DOHH2 (cell line): Measurements from ENCODE around the gene RUNX2.

ENCODE experiments used
- CTCF ChIP-seq: fragments of 200-600 bp; sonication (generic); IDR thresholded peaks from one replicate; pipeline ENCODE4 v1.5.1; 2014; ENCODE audit warnings: antibody characterized with exemption, mild to moderate bottlenecking, low read depth, low read length; ENCODE audit not compliant: poor library complexity, severe bottlenecking
- EZH2phosphoT487 ChIP-seq: fragments of 200-600 bp; sonication (generic); IDR thresholded peaks from 2 replicates; pipeline ENCODE4 v1.6.1; 2017; ENCODE audit warnings: borderline replicate concordance, mild to moderate bottlenecking, antibody characterized with exemption, low read length, moderate library complexity, mixed read lengths

- TF ChIP-seq CTCF (no peak), EZH2phosphoT487 (no peak)
Observed at GRCh38 chr6:45648262-45648620, 320.1 kb downstream of the RUNX2 start.
